NCI-H1694 treated with DMSO at 0.1 percent for 48 hours (cell line): ENCODE results near the gene CSE1L.
"Not testable (repeated sequence)": the region's sequence is repeated elsewhere in the genome, so short reads cannot be mapped to it uniquely, and the experiment has no call there.

ENCODE experiments used
- DNase-seq: peaks from one replicate; lab custom pipeline; 2025; lab: John Stamatoyannopoulos, UW

Gene CSE1L

GRCh38 chr20:49122920-49123319 lies 76.8 kb downstream of the CSE1L start:
- no peak for DNase-seq

DNA sequence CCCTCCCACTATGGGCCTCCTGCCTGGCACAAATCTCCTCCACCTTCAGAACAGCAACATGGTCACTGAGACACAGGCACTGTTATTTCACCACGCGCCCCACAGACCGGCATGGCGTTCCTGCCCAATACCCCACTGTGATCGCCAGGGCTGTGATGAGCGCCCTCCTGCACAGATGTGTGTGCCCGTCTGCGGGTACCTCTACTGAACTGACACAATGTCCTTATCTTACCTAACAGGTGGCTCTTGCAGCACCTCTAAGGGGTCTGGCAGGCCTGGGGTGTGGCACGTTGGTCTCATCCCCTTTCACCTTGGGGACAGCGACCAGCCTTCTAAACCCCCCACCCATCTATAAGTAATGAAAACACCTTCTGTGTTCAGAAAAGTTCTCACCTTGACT lies 77.9 kb downstream of the CSE1L start:
- no peak for DNase-seq

DNA sequence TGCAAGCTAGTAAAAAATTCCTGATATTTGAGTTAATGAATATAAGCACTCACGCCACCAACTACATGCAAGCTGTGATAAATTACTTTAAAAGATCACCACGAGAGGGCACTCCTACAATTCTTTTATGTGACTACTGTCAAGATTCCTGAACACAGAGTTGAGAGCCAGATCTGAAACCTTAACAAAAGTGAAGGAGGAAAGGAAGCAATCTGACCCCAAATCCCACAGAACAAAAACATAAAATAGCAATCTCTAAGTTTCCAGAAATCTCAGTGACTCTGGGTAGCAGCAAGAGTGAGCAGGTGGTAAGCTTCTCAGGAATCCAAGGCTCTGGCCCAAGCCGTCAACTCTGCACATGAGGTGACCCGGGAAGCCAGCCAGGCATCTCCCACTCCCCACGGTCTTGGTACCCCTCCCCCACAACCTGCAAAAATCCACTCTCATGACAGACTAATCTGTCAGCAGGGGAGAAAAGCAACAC lies 86.9 kb downstream of the CSE1L start:
- DNase-seq = peak; percentile 64

GRCh38 chr20:49133571-49133970 lies 87.5 kb downstream of the CSE1L start:
- DNase-seq = no peak

DNA sequence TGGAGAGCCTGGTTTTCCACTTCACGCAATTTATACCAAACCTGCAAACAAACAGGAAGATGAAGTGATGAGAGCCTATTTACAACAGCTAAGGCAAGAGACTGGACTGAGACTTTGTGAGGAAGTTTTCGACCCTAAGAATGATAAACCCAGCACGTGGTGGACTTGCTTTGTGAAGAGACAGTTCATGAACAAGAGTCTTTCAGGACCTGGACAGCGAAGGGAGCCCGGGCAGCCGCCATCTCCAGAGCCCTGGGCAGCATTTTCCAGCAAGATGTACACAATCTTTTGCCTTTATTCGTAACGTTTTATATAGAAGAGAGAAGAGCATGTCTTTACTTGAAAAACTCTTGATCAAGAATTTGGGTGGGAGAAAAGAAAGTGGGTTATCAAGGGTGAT lies 88.7 kb downstream of the CSE1L start:
- not testable (repeated sequence) for DNase-seq

GRCh38 chr20:49136817-49137571 lies 90.9 kb downstream of the CSE1L start:
- DNase-seq = no peak

GRCh38 chr20:49138431-49138830 lies 92.3 kb downstream of the CSE1L start:
- no peak for DNase-seq

GRCh38 chr20:49140411-49140810 lies 94.3 kb downstream of the CSE1L start:
- DNase-seq = no peak

- peak; percentile 31 for DNase-seq
Measured at GRCh38 chr20:49140834-49141233, 94.7 kb downstream of the CSE1L start.
